ENCODE data around the gene MX2.
"Not testable (repeated sequence)": the region's sequence is repeated elsewhere in the genome, so short reads cannot be mapped to it uniquely, and the experiment has no call there.

The MX2 gene

DNA sequence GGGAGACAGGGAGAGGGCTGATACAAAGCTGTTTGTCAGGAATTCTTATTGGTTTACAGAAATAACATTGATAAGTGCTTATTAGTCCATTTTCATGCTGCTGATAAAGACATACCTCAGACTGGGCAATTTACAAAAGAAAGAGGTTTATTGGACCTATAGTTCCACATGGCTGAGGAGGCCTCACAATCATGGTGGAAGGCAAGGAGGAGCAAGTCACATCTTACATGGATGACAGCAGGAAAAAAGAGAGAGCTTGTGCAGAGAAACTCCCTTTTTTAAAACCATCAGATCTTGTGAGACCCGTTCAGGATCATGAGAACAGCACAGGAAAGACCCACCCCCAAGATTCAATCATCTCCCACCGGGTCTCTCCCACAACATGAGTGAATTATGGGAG, 55.7 kb downstream of the MX2 start:
- H3K4me3 ChIP-seq (ENCODE audit: low read depth, low read length); POLR2A ChIA-PET; H3K36me3 ChIP-seq (ENCODE audit: control insufficient read depth in 2 of 2, insufficient read depth in 1 of 2, low read length in 2 of 2); H3K27ac ChIP-seq (ENCODE audit: extremely low read depth, low read depth, low read length); H3K4me1 ChIP-seq (ENCODE audit: control insufficient read depth, insufficient read depth, low read length); H3K9me3 ChIP-seq (ENCODE audit: control insufficient read depth, insufficient read depth, low read depth, low read length): not testable (repeated sequence)
- CTCF ChIA-PET, result interaction anchor here (1.0 kb wide), 1 partner anchor 9 kb away, joined by 3 read pairs; the partner anchor contains the start of gene MX1
- TF ChIP-seq SETDB1 (IDR thresholded peaks at IDR 0.05; ENCODE audit: insufficient read length, low read length), result peak; percentile 65

DNA sequence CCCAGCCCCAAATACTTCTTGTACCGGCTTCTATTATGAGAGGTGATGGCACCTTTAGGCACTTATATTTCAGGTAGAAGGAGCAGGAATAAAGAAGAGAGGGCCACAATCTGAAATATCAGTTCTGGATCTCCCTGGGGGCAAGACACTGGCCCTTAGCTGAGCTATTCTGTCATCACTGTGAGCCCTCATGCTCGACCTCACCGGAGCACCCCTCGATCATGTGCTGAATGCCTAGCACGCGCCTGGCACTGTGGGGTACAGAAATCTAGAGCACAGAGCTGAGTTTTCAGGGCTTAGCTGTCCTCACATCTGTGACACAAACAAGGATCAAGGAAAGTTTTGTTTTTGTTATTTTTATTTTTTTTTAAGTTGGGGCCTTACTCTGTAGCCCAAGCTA, 56.6 kb downstream of the MX2 start:
- Histone ChIP-seq H3K4me3 (ENCODE audit: low read depth, low read length) (no peak overlapping the region), H3K9me3 (ENCODE audit: control insufficient read depth, insufficient read depth, low read depth, low read length) (no peaks in the 10 kb centered on the region), H3K36me3 (ENCODE audit: control insufficient read depth in 2 of 2, insufficient read depth in 1 of 2, low read length in 2 of 2) (no peaks in the 10 kb centered on the region), H3K27ac (ENCODE audit: extremely low read depth, low read depth, low read length) (no peak overlapping the region), H3K4me1 (ENCODE audit: control insufficient read depth, insufficient read depth, low read length) (0 out of 2 replicates have a peak, but pooled peaks cover 3% of the 10 kb centered on the region)
- ChIA-PET CTCF (no interaction called here), POLR2A (no interaction called here)
- TF ChIP-seq ZNF2 (tag by site-specific recombination; IDR thresholded peaks at IDR 0.05), result no peak
- TF ChIP-seq ZNF610 (tag by site-specific recombination; IDR thresholded peaks at IDR 0.05; ENCODE audit: borderline replicate concordance), result no peak
- TF ChIP-seq ZBTB48 (tag by site-specific recombination; IDR thresholded peaks at IDR 0.05), result no peak
- TF ChIP-seq, protein P1, sequence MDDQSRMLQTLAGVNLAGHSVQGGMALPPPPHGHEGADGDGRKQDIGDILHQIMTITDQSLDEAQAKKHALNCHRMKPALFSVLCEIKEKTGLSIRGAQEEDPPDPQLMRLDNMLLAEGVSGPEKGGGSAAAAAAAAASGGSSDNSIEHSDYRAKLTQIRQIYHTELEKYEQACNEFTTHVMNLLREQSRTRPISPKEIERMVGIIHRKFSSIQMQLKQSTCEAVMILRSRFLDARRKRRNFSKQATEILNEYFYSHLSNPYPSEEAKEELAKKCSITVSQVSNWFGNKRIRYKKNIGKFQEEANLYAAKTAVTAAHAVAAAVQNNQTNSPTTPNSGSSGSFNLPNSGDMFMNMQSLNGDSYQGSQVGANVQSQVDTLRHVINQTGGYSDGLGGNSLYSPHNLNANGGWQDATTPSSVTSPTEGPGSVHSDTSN (CRISPR knock-in tag; IDR thresholded peaks at IDR 0.05), result no peak
- TF ChIP-seq GLIS1 (tag by site-specific recombination; IDR thresholded peaks at IDR 0.05), result no peak
- TF ChIP-seq ZNF416 (tag by site-specific recombination; IDR thresholded peaks at IDR 0.05), result no peak
- no peak for TF ChIP-seq ZNF623 (tag by site-specific recombination; IDR thresholded peaks at IDR 0.05)
- TF ChIP-seq ZBTB21 (tag by site-specific recombination; IDR thresholded peaks at IDR 0.05), result no peak
- TF ChIP-seq, protein P2, sequence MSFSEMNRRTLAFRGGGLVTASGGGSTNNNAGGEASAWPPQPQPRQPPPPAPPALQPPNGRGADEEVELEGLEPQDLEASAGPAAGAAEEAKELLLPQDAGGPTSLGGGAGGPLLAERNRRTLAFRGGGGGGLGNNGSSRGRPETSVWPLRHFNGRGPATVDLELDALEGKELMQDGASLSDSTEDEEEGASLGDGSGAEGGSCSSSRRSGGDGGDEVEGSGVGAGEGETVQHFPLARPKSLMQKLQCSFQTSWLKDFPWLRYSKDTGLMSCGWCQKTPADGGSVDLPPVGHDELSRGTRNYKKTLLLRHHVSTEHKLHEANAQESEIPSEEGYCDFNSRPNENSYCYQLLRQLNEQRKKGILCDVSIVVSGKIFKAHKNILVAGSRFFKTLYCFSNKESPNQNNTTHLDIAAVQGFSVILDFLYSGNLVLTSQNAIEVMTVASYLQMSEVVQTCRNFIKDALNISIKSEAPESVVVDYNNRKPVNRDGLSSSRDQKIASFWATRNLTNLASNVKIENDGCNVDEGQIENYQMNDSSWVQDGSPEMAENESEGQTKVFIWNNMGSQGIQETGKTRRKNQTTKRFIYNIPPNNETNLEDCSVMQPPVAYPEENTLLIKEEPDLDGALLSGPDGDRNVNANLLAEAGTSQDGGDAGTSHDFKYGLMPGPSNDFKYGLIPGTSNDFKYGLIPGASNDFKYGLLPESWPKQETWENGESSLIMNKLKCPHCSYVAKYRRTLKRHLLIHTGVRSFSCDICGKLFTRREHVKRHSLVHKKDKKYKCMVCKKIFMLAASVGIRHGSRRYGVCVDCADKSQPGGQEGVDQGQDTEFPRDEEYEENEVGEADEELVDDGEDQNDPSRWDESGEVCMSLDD (tag by site-specific recombination; IDR thresholded peaks at IDR 0.05), result no peak
- TF ChIP-seq SCRT1 (tag by site-specific recombination; IDR thresholded peaks at IDR 0.05; ENCODE audit: borderline replicate concordance), result no peak
- TF ChIP-seq PRDM1 (tag by site-specific recombination; IDR thresholded peaks at IDR 0.05), result no peak
- no peak for TF ChIP-seq KLF7 (tag by site-specific recombination; IDR thresholded peaks at IDR 0.05; ENCODE audit: borderline replicate concordance)

DNA sequence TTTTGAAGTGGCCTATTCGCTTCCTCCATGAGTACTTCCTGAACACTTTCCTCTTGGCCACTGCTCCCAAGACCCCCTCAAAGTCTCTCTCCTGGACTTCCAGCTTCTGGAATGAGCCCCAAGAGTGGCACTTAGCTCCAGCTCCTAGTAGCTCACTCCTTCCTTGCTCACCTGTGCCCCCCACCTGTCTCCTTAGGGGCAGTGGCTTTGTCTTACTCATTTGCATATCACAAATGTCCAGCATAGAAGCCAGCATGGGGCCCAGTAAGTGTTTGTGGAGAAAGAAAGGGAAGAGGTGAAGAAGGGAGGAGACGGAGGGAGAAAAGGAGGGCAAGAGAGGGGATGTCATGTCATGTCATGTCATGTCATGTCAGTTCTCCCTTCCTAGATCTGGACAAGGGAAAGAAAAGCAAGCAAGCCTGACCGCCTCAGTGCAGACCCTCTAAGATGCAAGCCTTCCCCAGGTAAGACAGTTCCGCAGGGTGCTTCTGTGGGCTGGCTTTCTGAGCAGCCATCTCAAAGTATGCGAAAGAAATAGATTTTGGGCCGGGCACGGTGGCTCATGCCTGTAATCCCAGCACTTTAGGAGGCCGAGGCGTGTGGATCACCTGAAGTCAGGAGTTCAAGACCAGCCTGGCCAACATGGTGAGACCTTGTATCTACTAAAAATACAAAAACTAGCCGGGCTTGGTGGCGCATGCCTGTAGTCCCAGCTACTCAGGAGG, 57.3 kb downstream of the MX2 start:
- Histone ChIP-seq H3K4me1 (ENCODE audit: control insufficient read depth, insufficient read depth, low read length) (0 out of 2 replicates have a peak, but pooled peaks cover 3% of the 10 kb centered on the region), H3K36me3 (ENCODE audit: control insufficient read depth in 2 of 2, insufficient read depth in 1 of 2, low read length in 2 of 2) (no peaks in the 10 kb centered on the region), H3K9me3 (ENCODE audit: control insufficient read depth, insufficient read depth, low read depth, low read length) (no peaks in the 10 kb centered on the region), H3K4me3 (ENCODE audit: low read depth, low read length) (no peak overlapping the region), H3K27ac (ENCODE audit: extremely low read depth, low read depth, low read length) (no peak overlapping the region)
- ChIA-PET CTCF (interaction anchor here (0.5 kb wide), 1 partner anchor 790 kb away, joined by 3 read pairs; no protein-coding TSS in a partner anchor), POLR2A (no interaction called here)
- TF ChIP-seq ZBTB8A (tag by site-specific recombination; IDR thresholded peaks at IDR 0.05), result no peak
- 0 out of 2 replicates have a peak, but pooled peaks have one; percentile 30 for TF ChIP-seq ZNF366 (tag by site-specific recombination; conservative IDR thresholded peaks at IDR 0.05)
